GM12878 (cell line): ENCODE data around the gene FBLN1. TPM values are rescaled to one million over a fixed set of nuclear protein-coding genes. Genes with fewer than 3 reads are reported as not detected.

Experiments
- ATAC-seq: fragments of 200-7000 bp; cut with Tn5 transposase; 3 replicates; pipeline ENCODE4 v1.9.1; 2020; ENCODE audit warnings: mild to moderate bottlenecking, moderate library complexity
- BruUV-seq: library from RNA; stranded (reverse); fragments of 400-500 nt; replicated peaks from 2 replicates; lab custom pipeline; 2021; lab: Mats Ljungman, UMichigan
- CTCF ChIA-PET: fragments of 300-600 bp; sonication (Branson Sonifier 250); formaldehyde crosslinking; extraction: SDS; loops from one replicate; lab custom pipeline; 2021; ENCODE audit warnings: inconsistent platforms; lab: Yijun Ruan, JAX
- POLR2A ChIA-PET: fragments of 350-600 bp; formaldehyde crosslinking; extraction: SDS; loops from one replicate; lab custom pipeline; 2021; ENCODE audit warnings: inconsistent platforms; lab: Charles Lee
- RAD21 ChIA-PET: fragments of 300-600 bp; sonication (Branson Sonifier 250); formaldehyde crosslinking; loops from one replicate; lab custom pipeline; 2023; ENCODE audit warnings: antibody characterized with exemption; ENCODE audit not compliant: unreplicated experiment; lab: Charles Lee
- SMC1A ChIA-PET: fragments of 300-600 bp; sonication (Branson Sonifier 250); formaldehyde crosslinking; loops from one replicate; lab custom pipeline; 2023; ENCODE audit not compliant: unreplicated experiment, uncharacterized antibody; lab: Charles Lee
- DNase-seq: peaks from one replicate; pipeline ENCODE4 v3.0.0-alpha.2; 2011; ENCODE audit warnings: low read depth, low spot score
- FAIRE-seq: peaks from 3 replicates; lab custom pipeline; 2011; peaks lifted over from hg19 to GRCh38; lab: Jason Lieb, UNC
- H2AFZ ChIP-seq: 2 replicates; pipeline ENCODE4 v1.6.0; 2011; ENCODE audit warnings: low read depth, low read length, control low read depth; ENCODE audit not compliant: control insufficient read depth
- H3K27ac ChIP-seq: 2 replicates; pipeline ENCODE4 v1.5.1; 2011; ENCODE audit warnings: control low read depth; ENCODE audit not compliant: control insufficient read depth, insufficient read depth
- H3K27me3 ChIP-seq, 2 experiments: replicated peaks in 1 of 2; 2 replicates each; pipeline versions ENCODE4 v1.6.0 to v1.6.1; 2011; ENCODE audit warnings: low read length in 1 of 2; ENCODE audit not compliant: control insufficient read depth in 2 of 2, insufficient read depth in 2 of 2
- H3K36me3 ChIP-seq, 2 experiments: 2 replicates each; pipeline ENCODE4 v1.5.1; 2011; ENCODE audit warnings: low read length in 1 of 2; ENCODE audit not compliant: control insufficient read depth in 2 of 2, insufficient read depth in 2 of 2
- H3K4me1 ChIP-seq: 2 replicates; pipeline ENCODE4 v1.6.1; 2011; ENCODE audit warnings: mild to moderate bottlenecking, low read length, moderate library complexity, mixed read lengths; ENCODE audit not compliant: control insufficient read depth, insufficient read depth
- H3K4me2 ChIP-seq: 2 replicates; pipeline ENCODE4 v1.6.0; 2011; ENCODE audit warnings: control low read depth; ENCODE audit not compliant: control insufficient read depth, insufficient read depth
- H3K4me3 ChIP-seq: fragments of 200-600 bp; sonication (generic); 2 replicates; pipeline ENCODE4 v1.5.1; 2016
- H3K79me2 ChIP-seq: 2 replicates; pipeline ENCODE4 v1.6.0; 2011; ENCODE audit warnings: low read length; ENCODE audit not compliant: control insufficient read depth, insufficient read depth
- H3K9ac ChIP-seq: 2 replicates; pipeline ENCODE4 v1.8.0; 2011; ENCODE audit warnings: low read length, control low read depth, mixed read lengths; ENCODE audit not compliant: control insufficient read depth, insufficient read depth
- H3K9me3 ChIP-seq: replicated peaks from 3 replicates; pipeline ENCODE4 v1.5.1; 2011; ENCODE audit warnings: mild to moderate bottlenecking, low read length; ENCODE audit not compliant: control insufficient read depth, insufficient read depth
- H4K20me1 ChIP-seq: 2 replicates; pipeline ENCODE4 v1.6.0; 2011; ENCODE audit not compliant: control insufficient read depth, insufficient read depth
- CBX5 ChIP-seq: sonication (generic); IDR thresholded peaks from 2 replicates; pipeline ENCODE4 v1.6.1; 2016; ENCODE audit warnings: low read depth, moderate library complexity, mild to moderate bottlenecking, inconsistent platforms
- CHD2 ChIP-seq: IDR thresholded peaks from 2 replicates; pipeline ENCODE4 v1.6.1; 2011; ENCODE audit warnings: low read depth, low read length, improper control_type of control experiment, borderline replicate concordance
- EED ChIP-seq: sonication (generic); IDR thresholded peaks from 2 replicates; pipeline ENCODE4 v1.6.1; 2016; ENCODE audit warnings: antibody characterized with exemption, low read depth
- ETV6 ChIP-seq, 2 experiments: fragments of 450-650 bp in 1 of 2; IDR thresholded peaks in 1 of 2; conservative IDR thresholded peaks in 1 of 2; 2 replicates each; pipeline ENCODE4 v1.6.1; 2014; ENCODE audit warnings: antibody characterized with exemption in 1 of 2, borderline replicate concordance in 1 of 2, low read depth in 1 of 2, mild to moderate bottlenecking in 1 of 2, moderate library complexity in 1 of 2
- GABPA ChIP-seq: IDR thresholded peaks from 2 replicates; pipeline ENCODE4 v1.6.1; 2014; ENCODE audit warnings: antibody characterized with exemption, low read depth, mild to moderate bottlenecking, inconsistent platforms
- HDGF ChIP-seq: fragments of 450-650 bp; IDR thresholded peaks from 2 replicates; pipeline ENCODE4 v1.6.1; 2016; ENCODE audit warnings: antibody characterized with exemption
- KAT2A ChIP-seq: conservative IDR thresholded peaks from 2 replicates; pipeline ENCODE4 v1.6.1; 2011; ENCODE audit warnings: low read depth, low read length; ENCODE audit not compliant: control insufficient read depth
- KDM1A ChIP-seq: fragments of 200-600 bp; sonication (generic); IDR thresholded peaks from 2 replicates; pipeline ENCODE4 v1.6.1; 2016; ENCODE audit warnings: borderline replicate concordance
- NBN ChIP-seq: fragments of 450-650 bp; IDR thresholded peaks from 2 replicates; pipeline ENCODE4 v1.6.1; 2016
- POU2F2 ChIP-seq: IDR thresholded peaks from 3 replicates; pipeline ENCODE4 v1.6.1; 2011; ENCODE audit warnings: low read depth, mild to moderate bottlenecking, low read length, borderline replicate concordance
- RCOR1 ChIP-seq: conservative IDR thresholded peaks from 2 replicates; pipeline ENCODE4 v1.6.1; 2012; ENCODE audit warnings: low read depth, low read length, improper control_type of control experiment
- SMC3 ChIP-seq: IDR thresholded peaks from 2 replicates; pipeline ENCODE4 v1.6.1; 2011; ENCODE audit warnings: low read length, improper control_type of control experiment, borderline replicate concordance
- SUPT20H ChIP-seq: IDR thresholded peaks from 2 replicates; pipeline ENCODE4 v1.6.1; 2011; ENCODE audit warnings: low read depth, mild to moderate bottlenecking, low read length, moderate library complexity, borderline replicate concordance; ENCODE audit not compliant: control insufficient read depth
- TAF1 ChIP-seq: IDR thresholded peaks from 2 replicates; pipeline ENCODE4 v1.6.1; 2011; ENCODE audit warnings: mild to moderate bottlenecking, low read depth, low read length, borderline replicate concordance
- whole genome bisulfite sequencing: methylation state at CpG from one replicate; pipeline ENCODE4 v1.1.6; 2016; ENCODE audit warnings: low lambda C conversion rate; ENCODE audit not compliant: insufficient replicate concordance, insufficient coverage; ENCODE audit errors: missing lambda C conversion rate; 5-methylcytosine and 5-hydroxymethylcytosine counted together
- in situ Hi-C: fragments of 300-500 bp; cut with MboI; formaldehyde crosslinking; loops from 9 replicates; pipeline ENCODE4 v1.14.3; 2018; ENCODE audit warnings: mixed read lengths
- intact Hi-C: fragments of 100-400 bp; cut with micrococcal nuclease; formaldehyde crosslinking; loops from one replicate; pipeline ENCODE4 v1.14.2; 2022; ENCODE audit not compliant: unreplicated experiment
- polyA plus RNA-seq, 11 experiments: library from polyadenylated mRNA; depleted of rRNA in 4 of 11; unstranded in 6 of 11; stranded (reverse) in 5 of 11; fragments of >200 nt; fragmentation: Nextera tagmentation in 4 of 11; fragmentation: Illumina TruSeq in 1 of 11; extraction: Ambion mirVana in 4 of 11; extraction: Trizol in 1 of 11; gene quantifications; 1 replicate in 1 of 11; 2 replicates in 10 of 11; pipeline versions ENCODE4 v1.2.1 to v1.2.3, GENCODE V29; 2011 to 2016; ENCODE audit warnings: inconsistent platforms in 2 of 11, missing spikeins in 2 of 11, low read depth in 1 of 11
- total RNA-seq, 4 experiments: library from RNA; depleted of rRNA in 3 of 4; stranded (reverse); fragments of >200 nt in 3 of 4; fragmentation: Illumina TruSeq in 1 of 4; extraction: Trizol in 1 of 4; gene quantifications; 2 replicates each; pipeline versions ENCODE4 v1.2.1 to v1.2.3, GENCODE V29; 2013 to 2021
- TF ChIP-seq, protein P1 (sequence below): fragments of 450-650 bp; IDR thresholded peaks from 2 replicates; pipeline ENCODE4 v1.6.1; 2016; ENCODE audit warnings: mild to moderate bottlenecking

FBLN1 gene
- total and polyA plus RNA-seq, 10 of the 15 experiments (the other 5 are each of a cell fraction or from before 2014, with no cell fraction given) = 0.20 to 0.51 TPM; not detected in 8

DNA sequence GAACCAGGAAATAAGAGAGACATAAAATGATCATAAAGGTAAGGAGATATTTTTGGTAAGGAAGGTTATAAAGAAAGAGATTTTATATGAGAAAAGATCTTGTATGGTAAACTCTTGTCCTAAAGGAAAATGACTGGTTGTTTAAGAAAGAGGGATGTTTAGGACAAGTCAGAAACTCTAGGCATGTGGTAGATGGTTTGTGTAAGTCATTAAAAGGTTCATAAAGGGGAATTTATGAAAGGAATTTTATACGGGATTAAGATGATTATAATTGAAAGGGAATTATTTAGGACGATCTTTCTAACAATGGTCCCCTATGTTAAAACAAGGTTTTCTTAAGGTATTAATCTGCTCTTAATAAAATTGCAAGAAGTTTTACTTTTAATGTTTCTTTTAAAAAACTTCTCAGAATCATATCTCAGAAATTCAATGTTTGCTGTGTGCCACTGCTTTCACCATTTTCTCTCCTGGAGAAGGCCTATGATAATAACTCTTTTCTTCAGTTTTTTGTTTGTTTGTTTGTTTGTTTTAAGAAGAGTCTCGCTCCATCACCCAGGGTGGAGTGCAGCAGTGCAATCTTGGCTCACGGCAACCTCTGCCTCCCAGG, 13.8 kb upstream of the FBLN1 start:
- no peak for DNase-seq
- no peak overlapping the region for H2AFZ ChIP-seq
- no peaks in the 10 kb centered on the region for H3K36me3 ChIP-seq
- no peak for ATAC-seq
- FAIRE-seq = no peak
- H3K9ac ChIP-seq = no peak overlapping the region
- ChIA-PET CTCF (no interaction called here), SMC1A (no interaction called here), RAD21 (no interaction called here), POLR2A (no interaction called here)
- no peak overlapping the region for H3K27ac ChIP-seq
- H4K20me1 ChIP-seq = no peaks in the 10 kb centered on the region
- H3K9me3 ChIP-seq = no peaks in the 10 kb centered on the region
- H3K4me1 ChIP-seq = no peaks in the 10 kb centered on the region
- no peak for TF ChIP-seq SUPT20H
- TF ChIP-seq CBX5 = no peak
- no peak for TF ChIP-seq EED
- H3K79me2 ChIP-seq = no peaks in the 10 kb centered on the region
- H3K4me3 ChIP-seq = no peak overlapping the region
- in situ Hi-C loops = no loop called here
- WGBS = 36% methylated on average over 4 of the region's 4 CpGs
- no TSS peak for BruUV-seq
- peaks cover 0 to 2% of the 10 kb centered on the region in 2 experiments; a peak in 2 of 4 replicates for H3K27me3 ChIP-seq
- intact Hi-C loops = no loop called here
- no peak overlapping the region for H3K4me2 ChIP-seq

DNA sequence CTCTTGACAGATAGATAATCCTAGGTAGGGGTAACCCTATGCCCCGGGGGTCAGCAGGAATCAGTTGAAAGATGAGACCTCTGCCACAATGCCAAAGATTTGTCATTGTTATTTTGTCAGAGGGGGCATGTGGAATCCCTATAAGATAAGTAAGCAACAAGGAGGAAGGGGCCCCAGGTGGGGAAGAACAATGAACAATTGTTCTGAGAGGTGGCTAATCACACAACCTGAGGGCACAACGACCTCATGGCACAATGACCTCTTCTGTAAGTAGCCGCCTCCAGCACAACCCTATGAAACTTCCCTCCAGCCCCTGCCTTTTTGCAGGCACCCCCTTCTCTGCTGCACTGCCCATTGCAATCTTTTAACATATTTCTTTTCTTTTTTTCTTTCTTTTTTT, 11.8 kb upstream of the FBLN1 start:
- Histone ChIP-seq H3K27me3 (peaks cover 0 to 2% of the 10 kb centered on the region in 2 experiments; a peak in 2 of 4 replicates), H2AFZ (no peak overlapping the region), H4K20me1 (no peaks in the 10 kb centered on the region), H3K9ac (no peak overlapping the region), H3K79me2 (no peaks in the 10 kb centered on the region), H3K27ac (no peak overlapping the region), H3K4me2 (no peak overlapping the region), H3K4me1 (no peaks in the 10 kb centered on the region), H3K36me3 (no peaks in the 10 kb centered on the region), H3K9me3 (no peaks in the 10 kb centered on the region), H3K4me3 (no peak overlapping the region)
- ChIA-PET POLR2A (no interaction called here), RAD21 (no interaction called here), CTCF (no interaction called here), SMC1A (no interaction called here)
- ATAC-seq (no peak), DNase-seq (no peak), FAIRE-seq (no peak)
- no TSS peak for BruUV-seq
- intact Hi-C loops = no loop called here
- in situ Hi-C loops = no loop called here
- WGBS = 31% methylated on average over 3 of the region's 3 CpGs
- TF ChIP-seq, protein P1, sequence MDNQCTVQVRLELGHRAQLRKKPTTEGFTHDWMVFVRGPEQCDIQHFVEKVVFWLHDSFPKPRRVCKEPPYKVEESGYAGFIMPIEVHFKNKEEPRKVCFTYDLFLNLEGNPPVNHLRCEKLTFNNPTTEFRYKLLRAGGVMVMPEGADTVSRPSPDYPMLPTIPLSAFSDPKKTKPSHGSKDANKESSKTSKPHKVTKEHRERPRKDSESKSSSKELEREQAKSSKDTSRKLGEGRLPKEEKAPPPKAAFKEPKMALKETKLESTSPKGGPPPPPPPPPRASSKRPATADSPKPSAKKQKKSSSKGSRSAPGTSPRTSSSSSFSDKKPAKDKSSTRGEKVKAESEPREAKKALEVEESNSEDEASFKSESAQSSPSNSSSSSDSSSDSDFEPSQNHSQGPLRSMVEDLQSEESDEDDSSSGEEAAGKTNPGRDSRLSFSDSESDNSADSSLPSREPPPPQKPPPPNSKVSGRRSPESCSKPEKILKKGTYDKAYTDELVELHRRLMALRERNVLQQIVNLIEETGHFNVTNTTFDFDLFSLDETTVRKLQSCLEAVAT = no peak
- TF ChIP-seq KDM1A (no peak), POU2F2 (no peak), CHD2 (no peak), ETV6 (conservative IDR thresholded peaks at IDR 0.05 in 1 of 2, IDR thresholded peaks at IDR 0.05 in 1 of 2; ENCODE audit: borderline replicate concordance in 1 of 2, low read depth in 1 of 2) (no peak), RCOR1 (no peak), SMC3 (no peak), NBN (no peak), TAF1 (no peak), KAT2A (no peak), HDGF (no peak), GABPA (no peak)
